Measurements from ENCODE around the gene EXOC1.

- no peak for TF ChIP-seq CTCF (IDR thresholded peaks at IDR 0.05)
- no peak for TF ChIP-seq POLR2A (IDR thresholded peaks at IDR 0.05)
Measured at GRCh38 chr4:55902677-55903076, 49.2 kb downstream of the EXOC1 start.

Measured in prostate gland (tissue), 2 donors.